OCI-LY1 (cell line): ENCODE measurements around the gene MAP7D2.
"Not testable (repeated sequence)": the region's sequence is repeated elsewhere in the genome, so short reads cannot be mapped to it uniquely, and the experiment has no call there.

Source experiments
- H2AFZ ChIP-seq: fragments of 200-600 bp; sonication (generic), shearing (Covaris generic); 2 replicates; pipeline ENCODE4 v1.6.0; 2014; ENCODE audit warnings: antibody characterized with exemption, mild to moderate bottlenecking, low read length
- H3F3A ChIP-seq: fragments of 200-600 bp; sonication (generic), shearing (Covaris generic); 2 replicates; pipeline ENCODE4 v1.6.0; 2014; ENCODE audit warnings: mild to moderate bottlenecking, antibody characterized with exemption, low read length, moderate library complexity; ENCODE audit not compliant: insufficient read depth
- H3K27ac ChIP-seq: fragments of 200-600 bp; sonication (generic); 2 replicates; pipeline ENCODE4 v1.5.1; 2014; ENCODE audit warnings: low read length, mixed run types, mild to moderate bottlenecking, low read depth; ENCODE audit not compliant: poor library complexity, severe bottlenecking
- H3K27me3 ChIP-seq: fragments of 200-600 bp; sonication (generic); 2 replicates; pipeline ENCODE4 v1.6.0; 2014; ENCODE audit warnings: antibody characterized with exemption, mild to moderate bottlenecking, low read length, moderate library complexity; ENCODE audit not compliant: insufficient read depth
- H3K36me3 ChIP-seq: fragments of 200-600 bp; sonication (generic); 2 replicates; pipeline ENCODE4 v1.6.1; 2014; ENCODE audit warnings: mild to moderate bottlenecking, antibody characterized with exemption, low read length, moderate library complexity, mixed read lengths; ENCODE audit not compliant: insufficient read depth
- H3K4me1 ChIP-seq: fragments of 200-600 bp; sonication (generic); 2 replicates; pipeline ENCODE4 v1.5.1; 2014; ENCODE audit warnings: mild to moderate bottlenecking, low read length, moderate library complexity; ENCODE audit not compliant: insufficient read depth, severe bottlenecking
- H3K4me2 ChIP-seq: fragments of 200-600 bp; sonication (generic), shearing (Covaris generic); 2 replicates; pipeline ENCODE4 v1.6.1; 2014; ENCODE audit warnings: low read length
- H3K4me3 ChIP-seq: fragments of 200-600 bp; sonication (generic); 2 replicates; pipeline ENCODE4 v1.5.1; 2014; ENCODE audit warnings: low read length, low read depth, mild to moderate bottlenecking, mixed read lengths; ENCODE audit not compliant: poor library complexity, severe bottlenecking
- H3K79me2 ChIP-seq: fragments of 200-600 bp; shearing (Covaris generic); 2 replicates; pipeline ENCODE4 v1.6.1; 2016; ENCODE audit warnings: mixed run types, low read length, mixed read lengths; ENCODE audit not compliant: insufficient read depth
- H3K9ac ChIP-seq: fragments of 200-600 bp; sonication (generic), shearing (Covaris generic); 2 replicates; pipeline ENCODE4 v1.6.1; 2014; ENCODE audit warnings: mild to moderate bottlenecking, low read length, mixed read lengths
- H3K9me2 ChIP-seq: fragments of 200-600 bp; sonication (generic), shearing (Covaris generic); 2 replicates; pipeline ENCODE4 v1.6.1; 2014; ENCODE audit warnings: low read depth, mild to moderate bottlenecking, low read length, mixed read lengths
- H3K9me3 ChIP-seq: fragments of 200-600 bp; shearing (Covaris generic); 2 replicates; pipeline ENCODE4 v1.6.1; 2014; ENCODE audit warnings: low read length, mixed read lengths
- H4K20me1 ChIP-seq: fragments of 200-600 bp; sonication (generic), shearing (Covaris generic); 2 replicates; pipeline ENCODE4 v1.6.0; 2016; ENCODE audit warnings: mild to moderate bottlenecking, low read length; ENCODE audit not compliant: insufficient read depth
- CTCF ChIP-seq: fragments of 200-600 bp; sonication (generic), shearing (Covaris generic); IDR thresholded peaks from 2 replicates; pipeline ENCODE4 v1.5.1; 2017; ENCODE audit warnings: mild to moderate bottlenecking, antibody characterized with exemption, low read length, moderate library complexity, mixed read lengths
- EZH2 ChIP-seq: fragments of 200-600 bp; sonication (generic), shearing (Covaris generic); IDR thresholded peaks from 2 replicates; pipeline ENCODE4 v1.8.0; 2017; ENCODE audit warnings: borderline replicate concordance, mixed run types, mild to moderate bottlenecking, antibody characterized with exemption, low read length, moderate library complexity, mixed read lengths

Gene MAP7D2

GRCh38 chrX:20128670-20129069 is 12.0 kb upstream of the MAP7D2 start:
- TF ChIP-seq EZH2 (no peak), CTCF (no peak)
- H3K27me3 ChIP-seq = no peaks in the 10 kb centered on the region
- no peak overlapping the region for H3K4me2 ChIP-seq
- no peaks in the 10 kb centered on the region for H3K9me3 ChIP-seq
- no peaks in the 10 kb centered on the region for H4K20me1 ChIP-seq
- no peaks in the 10 kb centered on the region for H3K79me2 ChIP-seq
- peaks cover 53% of the 10 kb centered on the region for H3K36me3 ChIP-seq
- H3K9me2 ChIP-seq = no peaks in the 10 kb centered on the region
- H2AFZ ChIP-seq = no peak overlapping the region
- H3F3A ChIP-seq = no peaks in the 10 kb centered on the region
- H3K9ac ChIP-seq = no peak overlapping the region
- H3K4me1 ChIP-seq = no peaks in the 10 kb centered on the region
- no peak overlapping the region for H3K4me3 ChIP-seq
- H3K27ac ChIP-seq = no peak overlapping the region

- peaks cover 41% of the 10 kb centered on the region for H3K36me3 ChIP-seq
- H3K9me3 ChIP-seq, H3K27me3 ChIP-seq, H3K4me3 ChIP-seq, H2AFZ ChIP-seq, H3K79me2 ChIP-seq, H3K4me1 ChIP-seq, H3K9ac ChIP-seq, H4K20me1 ChIP-seq, H3K4me2 ChIP-seq, H3K9me2 ChIP-seq, H3F3A ChIP-seq, H3K27ac ChIP-seq: not testable (repeated sequence)
These were observed 10.7 kb upstream of the MAP7D2 start for GRCh38 chrX:20127440-20127839.

- not testable (repeated sequence) for H3K27me3 ChIP-seq
- peaks cover 37% of the 10 kb centered on the region for H3K36me3 ChIP-seq
These were observed 10.1 kb upstream of the MAP7D2 start for GRCh38 chrX:20126833-20127232.

GRCh38 chrX:20124964-20125363 is 8.3 kb upstream of the MAP7D2 start:
- Histone ChIP-seq H3F3A (no peaks in the 10 kb centered on the region), H2AFZ (no peak overlapping the region), H3K27ac (no peak overlapping the region), H3K79me2 (no peaks in the 10 kb centered on the region), H3K27me3 (no peaks in the 10 kb centered on the region), H3K4me1 (no peaks in the 10 kb centered on the region), H3K9me3 (no peaks in the 10 kb centered on the region), H3K4me3 (no peak overlapping the region), H4K20me1 (no peaks in the 10 kb centered on the region), H3K9me2 (no peaks in the 10 kb centered on the region), H3K36me3 (peaks cover 27% of the 10 kb centered on the region), H3K4me2 (no peak overlapping the region), H3K9ac (no peak overlapping the region)
- no peak for TF ChIP-seq CTCF
- no peak for TF ChIP-seq EZH2

More at GRCh38 chrX:20126833-20127232, 10.1 kb upstream of the MAP7D2 start:
- not testable (repeated sequence) for H3K9me3 ChIP-seq, H3K79me2 ChIP-seq, H3K4me2 ChIP-seq, H3K27ac ChIP-seq, H3K4me1 ChIP-seq, H2AFZ ChIP-seq, H4K20me1 ChIP-seq, H3K9ac ChIP-seq, H3K4me3 ChIP-seq, H3K9me2 ChIP-seq, H3F3A ChIP-seq
